ENCODE results near the gene THTPA. TPM values are rescaled to one million over a fixed set of nuclear protein-coding genes. Genes with fewer than 3 reads are reported as not detected.

The THTPA gene
- total and polyA plus RNA-seq, 2 experiments from 2014 or later: 31.3 to 58.6 TPM

DNA sequence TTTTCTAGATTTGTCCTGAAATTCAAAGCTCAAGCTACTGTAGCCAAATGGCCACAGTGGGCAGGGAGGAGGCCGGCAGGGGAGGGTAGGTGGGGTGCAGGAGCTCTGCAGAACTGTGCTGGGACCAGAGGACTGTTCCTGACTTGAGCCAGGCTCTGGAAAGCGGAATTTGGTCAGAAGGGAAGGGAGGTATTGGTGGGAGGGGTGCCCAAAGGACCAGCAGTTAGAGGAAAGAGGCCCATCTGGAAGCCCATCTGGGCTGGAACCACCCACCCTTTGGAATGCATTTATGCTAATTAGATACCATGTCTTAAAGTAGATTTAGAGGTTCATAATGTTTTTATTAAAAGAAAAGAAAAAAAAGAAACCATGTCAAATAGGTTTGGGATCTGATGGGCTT lies 47.0 kb downstream of the THTPA start:
- Histone ChIP-seq H3K36me3 (no peaks in the 10 kb centered on the region), H3K27me3 (no peaks in the 10 kb centered on the region), H3K4me1 (ENCODE audit: low read depth) (no peaks in the 10 kb centered on the region), H3K9me3 (ENCODE audit: low read depth) (no peaks in the 10 kb centered on the region), H3K27ac (no peak overlapping the region), H3K4me3 (no peak overlapping the region)
- no peak for DNase-seq (ENCODE audit: low read depth in 1 of 2, low spot score in 1 of 2)
- no peak for TF ChIP-seq CTCF (IDR thresholded peaks at IDR 0.05; ENCODE audit: low read depth, low read length)

DNA sequence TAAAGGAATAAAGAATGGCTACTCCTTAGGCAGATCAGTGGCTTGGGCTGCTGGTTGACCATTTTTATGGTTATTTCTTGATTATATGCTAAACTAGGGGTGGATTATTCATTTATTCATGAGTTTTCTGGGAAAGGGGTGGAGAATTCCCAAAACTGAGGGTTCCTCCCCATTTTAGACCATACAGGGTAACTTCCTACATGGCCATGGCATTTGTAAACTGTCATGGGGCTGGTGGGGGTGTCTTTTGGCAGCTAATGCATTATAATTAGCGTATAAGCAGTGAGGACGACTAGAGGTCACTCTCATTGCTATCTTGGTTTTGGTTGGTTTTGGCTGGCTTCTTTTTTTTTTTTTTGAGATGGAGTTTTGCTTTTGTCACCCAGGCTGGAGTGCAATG lies 48.1 kb downstream of the THTPA start:
- H3K27me3 ChIP-seq: no peaks in the 10 kb centered on the region
- no peak overlapping the region for H3K27ac ChIP-seq
- H3K4me3 ChIP-seq: no peak overlapping the region
- no peak for DNase-seq (ENCODE audit: low read depth in 1 of 2, low spot score in 1 of 2)
- no peaks in the 10 kb centered on the region for H3K9me3 ChIP-seq (ENCODE audit: low read depth)
- no peaks in the 10 kb centered on the region for H3K36me3 ChIP-seq
- TF ChIP-seq CTCF (IDR thresholded peaks at IDR 0.05; ENCODE audit: low read depth, low read length): no peak
- no peaks in the 10 kb centered on the region for H3K4me1 ChIP-seq (ENCODE audit: low read depth)

DNA sequence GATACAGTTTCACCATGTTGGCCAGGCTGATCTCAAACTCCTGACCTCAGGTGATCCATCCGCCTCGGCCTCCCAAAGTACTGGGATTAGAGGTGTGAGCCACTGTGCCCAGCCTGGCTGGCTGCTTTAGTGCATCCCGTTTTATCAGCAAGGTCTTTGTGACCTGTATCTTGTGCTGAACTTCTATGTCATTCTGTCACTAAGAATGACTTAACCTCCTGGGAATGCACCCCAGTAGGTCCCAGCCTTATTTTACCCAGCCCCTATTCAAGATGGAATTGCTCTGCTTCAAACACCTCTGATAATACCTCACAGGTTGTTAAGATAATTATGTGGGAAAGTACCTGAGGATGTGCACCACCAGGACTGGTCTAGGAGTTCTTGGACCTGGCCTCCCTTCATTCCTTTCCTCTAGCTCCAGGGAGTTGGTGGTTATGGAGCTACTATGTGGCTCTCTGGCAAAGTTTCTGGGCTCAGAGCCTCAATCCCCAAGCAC lies 48.7 kb downstream of the THTPA start:
- DNase-seq (ENCODE audit: low read depth in 1 of 2, low spot score in 1 of 2): no peak
- Histone ChIP-seq H3K27ac (no peak overlapping the region), H3K4me3 (no peak overlapping the region), H3K27me3 (no peaks in the 10 kb centered on the region), H3K4me1 (ENCODE audit: low read depth) (no peaks in the 10 kb centered on the region), H3K36me3 (no peaks in the 10 kb centered on the region), H3K9me3 (ENCODE audit: low read depth) (no peaks in the 10 kb centered on the region)
- TF ChIP-seq CTCF (IDR thresholded peaks at IDR 0.05; ENCODE audit: low read depth, low read length): no peak

GRCh38 chr14:23605931-23606585 lies 50.0 kb downstream of the THTPA start:
- Histone ChIP-seq H3K27ac (no peak overlapping the region), H3K4me3 (no peak overlapping the region), H3K27me3 (no peaks in the 10 kb centered on the region), H3K4me1 (ENCODE audit: low read depth) (no peaks in the 10 kb centered on the region), H3K36me3 (no peaks in the 10 kb centered on the region), H3K9me3 (ENCODE audit: low read depth) (no peaks in the 10 kb centered on the region)
- no peak for DNase-seq (ENCODE audit: low read depth in 1 of 2, low spot score in 1 of 2)
- no peak for TF ChIP-seq CTCF (IDR thresholded peaks at IDR 0.05; ENCODE audit: low read depth, low read length)

DNA sequence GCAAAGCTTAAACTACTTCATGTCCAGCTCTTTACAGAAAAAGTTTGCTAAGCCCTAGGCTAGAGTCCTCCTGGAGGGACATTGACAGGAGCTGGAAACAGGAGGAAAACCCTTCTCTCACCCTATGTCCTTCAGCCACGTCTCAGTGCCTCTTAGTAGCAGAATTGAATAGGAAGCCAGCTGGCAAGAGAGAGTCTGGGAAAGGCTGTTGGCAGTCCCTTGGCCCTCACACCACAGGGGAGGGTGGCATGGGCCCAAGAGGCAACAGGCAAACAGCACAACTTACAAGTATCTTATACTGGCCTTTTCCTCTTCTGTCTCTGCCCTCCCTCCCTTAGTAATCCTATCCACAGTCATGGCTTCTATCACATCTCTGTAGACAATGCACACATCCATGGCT lies 52.4 kb downstream of the THTPA start:
- no peak for DNase-seq (ENCODE audit: low read depth in 1 of 2, low spot score in 1 of 2)
- Histone ChIP-seq H3K9me3 (ENCODE audit: low read depth) (no peaks in the 10 kb centered on the region), H3K4me3 (no peak overlapping the region), H3K36me3 (no peaks in the 10 kb centered on the region), H3K27ac (no peak overlapping the region), H3K4me1 (ENCODE audit: low read depth) (no peaks in the 10 kb centered on the region), H3K27me3 (peaks cover 7% of the 10 kb centered on the region)
- no peak for TF ChIP-seq CTCF (IDR thresholded peaks at IDR 0.05; ENCODE audit: low read depth, low read length)
